ENCODE data around the gene HMOX1. TPM values are rescaled to one million over a fixed set of nuclear protein-coding genes. Genes with fewer than 3 reads are reported as not detected.
"Not testable (repeated sequence)": the region's sequence is repeated elsewhere in the genome, so short reads cannot be mapped to it uniquely, and the experiment has no call there.

HMOX1 gene
- polyA plus RNA-seq, 10 donors, result 12.1 to 32.2 (median 17.1) TPM

- no peak for DNase-seq
Measured at GRCh38 chr22:35432228-35432905, 51.5 kb downstream of the HMOX1 start.

DNA sequence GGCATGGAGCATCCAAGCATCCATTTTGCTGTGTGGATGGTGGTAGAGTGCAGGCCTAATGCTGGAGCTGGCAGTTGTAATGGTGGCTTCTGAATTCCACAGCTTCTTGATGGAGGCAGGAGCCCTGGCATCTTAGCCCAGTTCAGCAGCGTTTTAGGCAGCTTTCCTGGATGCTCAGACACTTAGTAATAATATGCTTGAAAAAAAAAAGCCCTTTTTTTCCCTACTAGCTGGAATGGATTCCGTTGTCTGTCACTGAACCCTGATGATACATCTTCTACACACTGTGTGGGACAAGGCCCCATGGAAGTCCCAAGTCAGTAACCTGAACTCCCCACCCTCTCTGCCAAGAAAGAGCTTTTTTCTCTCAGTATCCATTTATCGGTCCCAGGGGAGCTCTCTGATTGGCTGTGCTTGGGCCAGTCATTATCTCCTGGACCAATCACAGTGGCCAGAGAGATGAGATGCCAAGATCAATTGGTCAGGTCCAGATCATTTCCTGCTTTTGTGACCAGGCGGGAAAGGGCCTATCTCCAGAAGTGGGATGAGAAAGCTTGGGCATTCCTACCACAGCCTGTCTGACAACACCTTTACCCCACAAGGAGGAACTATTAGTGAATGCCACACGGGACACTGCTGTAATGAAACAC is 53.3 kb downstream of the HMOX1 start:
- DNase-seq, result no peak

DNA sequence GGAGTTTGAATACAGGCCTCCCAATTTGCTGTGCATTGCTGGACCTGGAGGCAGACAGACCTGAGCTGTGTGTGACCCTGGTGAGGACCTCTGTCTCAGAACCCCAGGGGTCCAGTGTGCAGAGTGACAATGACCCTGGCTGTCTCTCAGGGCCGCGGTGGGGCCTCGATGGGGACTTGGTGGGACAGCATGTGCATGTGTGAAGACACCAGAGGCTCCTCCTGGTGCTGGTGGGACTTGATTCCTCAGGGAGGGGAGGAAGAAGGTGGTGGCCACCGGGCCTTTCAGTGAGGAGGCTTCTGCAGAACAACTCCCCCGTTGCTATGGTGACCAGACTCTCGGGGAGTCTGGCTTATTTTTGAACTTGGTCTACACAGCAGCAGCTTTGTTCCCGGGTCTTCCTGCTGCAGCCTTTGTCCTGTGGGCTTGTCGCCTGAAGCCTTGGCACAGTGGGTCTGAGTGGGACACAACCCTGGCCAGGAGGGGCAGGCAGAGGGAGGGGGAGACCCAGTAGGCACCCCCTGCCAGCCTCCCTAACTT is 54.4 kb downstream of the HMOX1 start:
- DNase-seq, result no peak

GRCh38 chr22:35436421-35436820 is 55.5 kb downstream of the HMOX1 start:
- DNase-seq, result no peak

- DNase-seq, result no peak
Measured at GRCh38 chr22:35437049-35437448, 56.2 kb downstream of the HMOX1 start.

DNA sequence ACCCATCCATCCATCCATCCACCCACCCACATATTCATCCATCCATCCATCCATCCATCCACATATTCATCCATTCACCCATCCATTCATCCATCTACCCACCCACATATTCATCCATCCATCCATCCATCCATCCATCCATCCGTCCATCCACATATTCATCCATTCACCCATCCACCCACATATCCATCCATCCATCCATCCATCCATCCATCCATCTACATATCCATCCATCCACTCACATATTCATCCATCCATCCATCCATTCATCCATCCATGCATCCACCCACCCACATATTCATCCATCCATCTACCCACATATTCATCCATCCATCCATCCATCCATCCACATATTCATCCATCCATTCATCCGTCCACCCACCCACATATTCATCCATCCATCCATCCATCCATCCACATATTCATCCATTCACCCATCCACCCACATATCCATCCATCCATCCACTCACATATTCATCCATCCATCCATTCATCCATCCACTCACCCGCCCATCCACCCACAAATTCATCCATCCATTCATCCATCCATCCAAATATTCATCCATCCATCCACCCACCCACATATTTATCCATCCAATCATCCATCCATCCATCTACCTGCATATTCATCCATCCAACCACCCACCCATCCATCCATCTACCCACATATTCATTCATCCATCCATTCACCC is 57.9 kb downstream of the HMOX1 start:
- not testable (repeated sequence) for DNase-seq

DNA sequence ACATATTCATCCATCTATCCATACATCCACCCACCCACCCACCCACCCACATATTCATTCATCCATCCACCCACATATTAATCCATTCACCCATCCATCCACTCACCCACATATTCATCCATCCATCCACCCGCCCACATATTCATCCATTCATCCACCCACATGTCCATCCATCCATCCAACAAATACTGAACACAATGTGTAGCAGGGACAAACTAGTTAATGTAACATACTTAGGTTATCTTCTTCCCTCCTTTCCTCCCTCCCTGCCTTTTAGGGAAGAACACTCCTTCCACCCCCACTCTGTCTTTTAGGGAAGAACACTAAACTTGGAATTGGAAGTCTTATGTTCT is 58.4 kb downstream of the HMOX1 start:
- DNase-seq, result no peak

GRCh38 chr22:35440129-35440528 is 59.2 kb downstream of the HMOX1 start:
- no peak for DNase-seq

GRCh38 chr22:35441489-35442100 is 60.7 kb downstream of the HMOX1 start:
- DNase-seq, result no peak

- DNase-seq, result no peak
Measured at GRCh38 chr22:35442471-35442870, 61.6 kb downstream of the HMOX1 start.

DNA sequence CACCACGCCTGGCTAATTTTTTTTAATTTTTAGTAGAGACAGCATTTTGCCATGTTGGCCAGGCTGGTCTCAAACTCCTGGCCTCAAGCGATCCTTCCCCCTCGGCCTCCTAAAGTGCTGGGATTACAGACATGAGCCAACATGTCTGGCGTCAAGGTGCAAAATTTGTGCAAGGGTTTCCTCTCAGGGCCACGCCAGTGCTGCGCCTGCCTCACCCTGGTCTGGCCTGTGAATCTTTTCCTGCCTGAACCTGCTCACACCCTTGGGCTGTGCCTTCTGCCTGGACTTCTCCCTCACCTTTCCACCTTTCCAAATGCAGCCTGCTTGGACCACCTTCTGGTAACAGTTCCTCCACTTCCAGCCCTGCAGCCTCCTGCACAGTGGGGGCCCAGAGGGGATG is 62.4 kb downstream of the HMOX1 start:
- no peak for DNase-seq

Other genes with a start within 250 kb of the HMOX1 start
- 10 to 100 TPM; 12.6 to 18.6 (median 15.1) TPM for gene HMGXB4, start 123.6 kb upstream of the HMOX1 start, polyA plus RNA-seq (ENCODE audit: insufficient read length in 10 of 10)
- 10 to 100 TPM; 24.1 to 32.3 (median 30.0) TPM for gene TOM1, start 81.2 kb upstream of the HMOX1 start, polyA plus RNA-seq (ENCODE audit: insufficient read length in 10 of 10)
- gene MCM5, start 19.0 kb downstream of the HMOX1 start, polyA plus RNA-seq (ENCODE audit: insufficient read length in 10 of 10), result 10 to 100 TPM; 24.0 to 52.3 (median 31.3) TPM
- 10 to 100 TPM in 8 of 10 donors, 1 to 10 TPM in 2; 7.6 to 17.1 (median 15.4) TPM for gene RASD2, start 159.7 kb downstream of the HMOX1 start, polyA plus RNA-seq (ENCODE audit: insufficient read length in 10 of 10)
- gene MB, start 236.2 kb downstream of the HMOX1 start, polyA plus RNA-seq (ENCODE audit: insufficient read length in 10 of 10), result 100 to 1,000 TPM; 190 to 359 (median 242) TPM